RWPE2 (cell line): ENCODE measurements around the gene ATG16L1.

Source experiments
- ATAC-seq: fragments of 200-7000 bp; cut with Tn5 transposase; 3 replicates; pipeline ENCODE4 v1.9.1; 2021; ENCODE audit warnings: low read depth
- DNase-seq: peaks from one replicate; pipeline ENCODE4 v3.0.0-alpha.2; 2020; ENCODE audit warnings: low spot score
- H3K27ac ChIP-seq: fragments of 450-650 bp; 2 replicates; pipeline ENCODE4 v1.5.1; 2017; ENCODE audit warnings: mild to moderate bottlenecking; ENCODE audit not compliant: poor library complexity, severe bottlenecking
- H3K27me3 ChIP-seq: fragments of 250-450 bp; sonication (Bioruptor Pico); 2 replicates; pipeline ENCODE4 v1.5.1; 2021; ENCODE audit warnings: mild to moderate bottlenecking, moderate library complexity; ENCODE audit not compliant: insufficient read depth, poor library complexity, severe bottlenecking
- H3K36me3 ChIP-seq: fragments of 250-450 bp; sonication (Bioruptor Pico); 2 replicates; pipeline ENCODE4 v1.5.1; 2020; ENCODE audit warnings: low read depth, mild to moderate bottlenecking, moderate library complexity
- H3K4me1 ChIP-seq: fragments of 250-450 bp; sonication (Bioruptor Pico); 2 replicates; pipeline ENCODE4 v1.5.1; 2021; ENCODE audit warnings: mild to moderate bottlenecking, moderate library complexity; ENCODE audit not compliant: insufficient read depth, poor library complexity, severe bottlenecking
- H3K4me3 ChIP-seq: fragments of 250-450 bp; sonication (Bioruptor Pico); 2 replicates; pipeline ENCODE4 v1.5.1; 2021; ENCODE audit warnings: mild to moderate bottlenecking, moderate library complexity; ENCODE audit not compliant: severe bottlenecking
- H3K9me3 ChIP-seq: fragments of 250-450 bp; sonication (Bioruptor Pico); 2 replicates; pipeline ENCODE4 v1.5.1; 2021; ENCODE audit warnings: mild to moderate bottlenecking, moderate library complexity; ENCODE audit not compliant: severe bottlenecking
- TF ChIP-seq, protein P1 (sequence below): fragments of 450-650 bp; IDR thresholded peaks from one replicate; pipeline ENCODE4 v1.5.1; 2017; ENCODE audit warnings: mild to moderate bottlenecking, moderate library complexity; ENCODE audit not compliant: poor library complexity, severe bottlenecking

The ATG16L1 gene

DNA sequence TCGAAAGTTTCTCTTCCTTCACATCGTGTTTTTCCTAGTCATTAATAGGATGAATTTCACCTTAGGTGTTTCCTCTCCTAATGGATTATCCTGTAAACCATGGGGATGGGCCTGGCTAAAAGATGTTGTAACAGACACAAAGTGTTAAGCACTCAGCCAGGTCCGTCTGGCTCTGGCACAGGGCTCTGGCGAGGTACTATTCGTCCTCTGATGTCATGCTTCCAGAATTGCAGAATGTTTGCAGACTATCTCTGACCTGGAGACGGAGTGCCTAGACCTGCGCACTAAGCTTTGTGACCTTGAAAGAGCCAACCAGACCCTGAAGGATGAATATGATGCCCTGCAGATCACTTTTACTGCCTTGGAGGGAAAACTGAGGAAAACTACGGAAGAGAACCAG is 13.2 kb downstream of the ATG16L1 start:
- peaks cover 100% of the 10 kb centered on the region for H3K36me3 ChIP-seq

DNA sequence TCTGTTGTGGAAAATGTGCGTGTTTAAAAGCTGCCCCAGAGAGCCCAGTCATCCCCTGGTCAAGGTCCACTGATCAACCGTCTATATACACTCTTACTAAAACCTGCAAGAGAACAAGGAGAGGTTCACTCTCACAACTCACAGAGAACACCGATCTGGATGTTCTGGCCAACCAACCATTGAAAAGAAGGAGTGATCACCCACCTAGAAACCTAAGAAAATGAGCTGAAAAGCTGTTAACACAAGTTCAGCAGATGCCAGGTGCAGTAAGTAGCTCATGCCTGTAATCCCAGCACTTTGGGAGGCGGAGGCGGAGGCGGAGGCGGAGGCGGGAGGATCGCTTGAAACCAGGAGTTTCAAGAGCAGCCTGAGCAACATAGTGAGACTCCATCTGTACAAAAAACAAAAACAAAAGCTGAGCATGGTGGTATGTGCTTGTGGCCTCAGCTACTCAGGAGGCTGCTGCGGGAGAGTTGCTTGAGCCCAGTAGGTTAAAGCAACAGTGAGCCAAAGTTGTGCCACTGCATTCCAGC is 14.5 kb downstream of the ATG16L1 start:
- Histone ChIP-seq H3K27me3 (no peaks in the 10 kb centered on the region), H3K4me3 (no peak overlapping the region), H3K9me3 (no peaks in the 10 kb centered on the region), H3K36me3 (peaks cover 100% of the 10 kb centered on the region), H3K27ac (no peak overlapping the region), H3K4me1 (no peaks in the 10 kb centered on the region)
- ATAC-seq (no peak), DNase-seq (no peak)
- TF ChIP-seq, protein P1, sequence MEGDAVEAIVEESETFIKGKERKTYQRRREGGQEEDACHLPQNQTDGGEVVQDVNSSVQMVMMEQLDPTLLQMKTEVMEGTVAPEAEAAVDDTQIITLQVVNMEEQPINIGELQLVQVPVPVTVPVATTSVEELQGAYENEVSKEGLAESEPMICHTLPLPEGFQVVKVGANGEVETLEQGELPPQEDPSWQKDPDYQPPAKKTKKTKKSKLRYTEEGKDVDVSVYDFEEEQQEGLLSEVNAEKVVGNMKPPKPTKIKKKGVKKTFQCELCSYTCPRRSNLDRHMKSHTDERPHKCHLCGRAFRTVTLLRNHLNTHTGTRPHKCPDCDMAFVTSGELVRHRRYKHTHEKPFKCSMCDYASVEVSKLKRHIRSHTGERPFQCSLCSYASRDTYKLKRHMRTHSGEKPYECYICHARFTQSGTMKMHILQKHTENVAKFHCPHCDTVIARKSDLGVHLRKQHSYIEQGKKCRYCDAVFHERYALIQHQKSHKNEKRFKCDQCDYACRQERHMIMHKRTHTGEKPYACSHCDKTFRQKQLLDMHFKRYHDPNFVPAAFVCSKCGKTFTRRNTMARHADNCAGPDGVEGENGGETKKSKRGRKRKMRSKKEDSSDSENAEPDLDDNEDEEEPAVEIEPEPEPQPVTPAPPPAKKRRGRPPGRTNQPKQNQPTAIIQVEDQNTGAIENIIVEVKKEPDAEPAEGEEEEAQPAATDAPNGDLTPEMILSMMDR, result no peak

More for the DNA sequence above, 13.2 kb downstream of the ATG16L1 start:
- no peak for DNase-seq
- Histone ChIP-seq H3K27me3 (no peaks in the 10 kb centered on the region), H3K4me1 (no peaks in the 10 kb centered on the region), H3K9me3 (no peaks in the 10 kb centered on the region), H3K4me3 (no peak overlapping the region), H3K27ac (no peak overlapping the region)
- TF ChIP-seq, protein P1, result no peak
- no peak for ATAC-seq

DNA sequence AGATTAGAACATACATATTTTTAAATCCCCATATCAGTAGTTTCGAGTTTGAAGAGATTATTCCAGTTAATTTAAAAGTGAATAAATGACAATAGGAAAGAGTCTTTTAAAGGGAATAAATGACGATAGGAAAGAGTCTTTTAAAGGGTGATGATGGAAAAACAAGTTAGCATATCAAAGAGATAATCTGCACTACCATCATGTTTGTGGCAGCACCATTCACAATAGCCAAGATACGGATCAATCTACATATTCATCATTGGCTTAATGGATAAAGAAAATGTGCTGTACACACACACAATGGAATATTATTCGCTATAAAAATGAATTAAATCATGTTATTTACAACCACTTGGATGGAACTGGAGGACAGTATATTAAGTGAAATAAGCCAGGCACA is 15.0 kb downstream of the ATG16L1 start:
- TF ChIP-seq, protein P1, result no peak
- Histone ChIP-seq H3K4me1 (no peaks in the 10 kb centered on the region), H3K4me3 (no peak overlapping the region), H3K36me3 (peaks cover 100% of the 10 kb centered on the region), H3K27me3 (no peaks in the 10 kb centered on the region), H3K27ac (no peak overlapping the region), H3K9me3 (no peaks in the 10 kb centered on the region)
- DNase-seq, result no peak
- no peak for ATAC-seq

DNA sequence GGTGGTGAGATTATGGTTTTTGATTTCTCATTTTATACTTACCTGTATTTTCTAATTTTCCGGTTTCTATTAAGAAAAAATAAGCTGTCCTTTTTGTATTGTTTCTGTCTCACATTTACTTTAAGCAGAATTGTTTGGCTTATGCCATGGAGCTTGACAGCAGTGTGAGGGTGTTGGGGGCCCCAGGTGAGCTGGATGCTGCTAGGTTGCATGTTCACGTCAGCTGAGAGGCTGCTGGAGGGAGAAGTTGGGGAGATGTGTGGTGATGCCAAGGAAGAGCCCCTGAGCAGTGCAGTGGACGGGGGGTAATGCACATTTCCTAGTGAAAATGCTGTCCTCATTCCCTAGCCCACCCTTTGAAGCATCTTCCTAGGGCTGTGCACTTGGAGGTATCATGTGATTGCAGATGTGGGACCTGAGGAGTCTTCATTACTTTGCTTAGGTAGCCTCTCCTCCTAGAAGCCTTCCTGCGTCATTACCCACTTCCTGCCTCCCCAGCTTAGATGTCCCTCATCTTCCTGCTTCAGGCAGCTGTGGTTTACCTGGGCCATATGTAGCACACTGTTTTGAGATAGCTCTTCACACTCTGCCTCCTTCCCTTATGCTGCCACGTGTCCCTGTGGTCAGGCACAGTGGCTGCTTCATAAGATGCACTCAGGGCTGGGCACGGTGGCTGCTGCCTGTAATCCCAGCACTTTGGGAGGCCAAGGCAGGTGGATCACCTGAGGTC is 16.2 kb downstream of the ATG16L1 start:
- H3K4me3 ChIP-seq, result no peak overlapping the region
- no peak; the same call in 2 of the 3 replicates for ATAC-seq
- peaks cover 100% of the 10 kb centered on the region for H3K36me3 ChIP-seq

More for the DNA sequence above, 16.2 kb downstream of the ATG16L1 start:
- Histone ChIP-seq H3K9me3 (no peaks in the 10 kb centered on the region), H3K27me3 (no peaks in the 10 kb centered on the region), H3K27ac (no peak overlapping the region), H3K4me1 (no peaks in the 10 kb centered on the region)
- TF ChIP-seq, protein P1, result no peak
- no peak for DNase-seq
